Stimulated activated CD8-positive, alpha-beta memory T cell treated with anti-CD3 and anti-CD28 coated beads, Interleukin-7, amount 100 ng/mL, for 4 hours (primary cell): ENCODE measurements around the gene PRXL2A.

Source experiments
- DNase-seq, 2 donors: peaks; one replicate each; pipeline ENCODE4 v3.0.0-alpha.2; 2020; ENCODE audit warnings: low read depth in 2 of 2

The PRXL2A gene

DNA sequence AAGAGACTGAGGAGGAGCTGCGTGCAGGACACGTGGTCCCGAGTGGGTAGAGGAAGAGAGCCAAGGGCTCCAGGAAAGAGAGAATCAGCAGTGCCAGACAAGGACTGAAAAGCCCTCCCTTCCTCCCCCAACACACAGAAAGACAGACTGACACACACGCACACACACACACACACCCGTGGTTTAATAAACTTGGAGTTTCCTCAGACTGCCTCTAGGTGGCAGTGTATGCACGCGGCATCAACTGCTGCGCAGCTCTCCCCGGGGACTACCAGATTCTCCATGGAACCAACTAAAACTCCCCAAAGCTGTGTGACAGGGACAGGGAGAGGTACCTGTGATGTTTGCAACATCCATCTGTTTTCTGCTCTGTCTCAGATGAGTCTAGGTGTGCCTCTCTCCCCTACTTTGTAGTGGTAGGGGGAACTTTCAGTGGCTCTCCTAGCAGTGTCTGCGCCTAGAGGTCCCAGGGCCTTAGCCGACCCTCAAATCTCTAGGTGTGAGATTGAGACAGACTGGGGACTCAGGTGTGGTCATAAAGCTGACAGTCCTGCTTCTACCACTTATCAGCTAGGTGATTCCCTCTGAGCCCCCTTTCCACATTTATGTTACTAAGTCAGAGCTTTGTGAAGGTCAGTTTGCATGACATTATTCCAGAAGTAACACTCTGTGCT, 36.4 kb downstream of the PRXL2A start:
- DNase-seq: peak; percentile 25 to 65

- no peak for DNase-seq
Observed at GRCh38 chr10:80447436-80448190, 39.3 kb downstream of the PRXL2A start.

GRCh38 chr10:80448209-80448942, 40.0 kb downstream of the PRXL2A start:
- DNase-seq: no peak

DNA sequence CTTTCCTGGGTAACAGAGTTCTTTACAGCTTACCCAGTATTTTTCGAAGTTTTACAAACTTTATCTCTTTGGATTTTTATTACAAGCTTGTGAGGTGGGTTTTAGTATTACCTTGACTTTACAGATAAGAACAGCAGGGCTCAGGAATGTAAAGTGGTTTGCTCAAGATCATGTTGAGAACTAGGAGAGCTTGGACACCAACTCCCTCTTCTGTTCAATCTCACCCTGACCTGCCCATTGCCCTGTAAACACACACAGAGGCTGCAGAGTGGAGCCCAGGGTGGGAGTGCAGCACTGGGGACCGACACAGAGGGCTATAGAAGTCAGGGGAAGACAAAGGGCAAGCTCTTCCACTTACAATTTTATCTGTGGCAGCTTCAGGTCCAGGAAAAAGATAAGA, 41.2 kb downstream of the PRXL2A start:
- DNase-seq: no peak

- no peak for DNase-seq
Observed at GRCh38 chr10:80451132-80451531, 42.8 kb downstream of the PRXL2A start.

DNA sequence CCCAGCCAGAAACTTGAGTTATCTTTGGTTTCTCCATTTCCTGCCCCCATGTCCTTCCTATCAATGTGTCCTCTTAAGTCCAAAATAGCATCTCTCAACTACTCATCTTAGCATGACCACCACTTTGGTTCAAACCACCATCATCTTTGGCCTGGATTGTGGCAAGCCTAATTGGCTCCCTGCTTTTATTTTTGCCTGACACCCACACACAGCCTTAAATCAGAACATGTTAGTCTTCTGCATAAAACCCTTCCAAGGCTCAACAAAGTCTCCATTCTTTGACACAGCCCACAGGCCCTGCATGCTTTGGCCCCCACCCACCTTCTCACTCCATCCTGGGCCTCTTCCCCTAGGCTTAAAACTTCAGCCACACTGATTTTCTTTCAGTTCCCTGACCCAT, 43.7 kb downstream of the PRXL2A start:
- no peak for DNase-seq

GRCh38 chr10:80452640-80453039, 44.3 kb downstream of the PRXL2A start:
- DNase-seq: no peak

DNA sequence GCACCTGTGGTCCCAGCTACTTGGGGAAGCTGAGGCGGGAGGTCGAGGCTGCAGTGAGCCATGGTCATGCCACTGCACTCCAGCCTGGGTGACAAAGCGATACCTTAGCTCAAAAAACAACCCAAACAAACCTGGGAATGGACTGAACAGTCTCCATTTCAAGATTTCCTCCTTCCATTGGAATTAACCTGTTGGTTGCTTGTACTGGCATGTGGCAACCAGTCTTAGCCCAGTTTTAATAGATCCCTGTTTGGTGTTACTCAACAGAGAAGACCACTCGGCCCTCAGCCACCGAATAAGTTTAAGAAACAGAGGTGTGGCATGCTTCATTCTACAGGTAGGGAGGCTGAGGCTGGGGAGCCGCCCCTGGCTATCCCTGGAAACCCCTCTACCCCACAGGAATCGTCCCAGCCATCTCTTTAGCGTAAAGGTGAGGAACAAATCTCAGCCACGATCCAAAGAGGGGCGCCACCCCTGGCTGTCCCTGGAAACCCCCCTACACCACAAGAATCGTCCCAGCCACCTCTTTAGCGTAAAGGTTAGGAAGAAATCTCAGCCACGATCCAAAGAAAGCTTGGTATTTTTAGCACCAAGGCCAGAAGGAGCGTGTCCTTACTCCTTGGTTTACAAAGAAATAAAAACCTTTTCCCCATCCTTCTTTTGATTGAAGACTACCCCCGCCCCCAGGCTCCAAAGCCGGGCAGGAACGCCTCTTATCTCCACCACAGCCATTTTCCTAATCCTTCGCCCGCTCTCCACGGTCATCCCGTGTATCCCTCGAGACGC, 44.9 kb downstream of the PRXL2A start:
- no peak for DNase-seq

- peak in 1 of 2 donors; percentile 71 for DNase-seq
Observed at GRCh38 chr10:80453842-80454512, 45.6 kb downstream of the PRXL2A start, which contains the start of gene TSPAN14. TSS of gene TSPAN14 (plus strand) at chr10:80454310. CDS start at chr10:80489234, 34,924 bp downstream.

GRCh38 chr10:80454513-80455460, 46.4 kb downstream of the PRXL2A start:
- DNase-seq: peak in 1 of 2 donors; percentile 25

GRCh38 chr10:80455461-80456349, 47.4 kb downstream of the PRXL2A start:
- no peak for DNase-seq

- DNase-seq: no peak
Observed at GRCh38 chr10:80457554-80458262, 49.4 kb downstream of the PRXL2A start.

- no peak for DNase-seq
Observed at GRCh38 chr10:80458263-80458625, 49.9 kb downstream of the PRXL2A start.

DNA sequence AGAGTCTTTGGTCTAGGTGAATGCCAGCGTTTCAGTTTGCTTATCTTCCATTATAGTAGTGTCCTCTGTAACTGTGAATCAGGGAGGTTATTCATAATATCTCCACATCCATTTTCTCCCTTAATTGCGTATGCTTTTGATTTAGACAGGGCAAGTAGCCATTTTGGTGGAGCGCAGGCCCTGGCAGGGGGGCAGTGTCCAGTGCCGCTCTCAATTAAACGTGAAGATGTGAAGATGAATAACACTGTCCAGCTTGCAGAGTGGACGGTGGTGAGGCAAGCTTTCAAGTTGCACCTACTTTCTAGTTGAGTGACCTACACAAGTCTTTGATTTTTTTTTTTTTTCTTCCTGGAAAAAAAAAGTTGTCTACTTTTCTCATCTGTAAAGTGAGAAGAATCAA, 50.3 kb downstream of the PRXL2A start:
- DNase-seq: no peak

GRCh38 chr10:80459047-80459865, 50.9 kb downstream of the PRXL2A start:
- DNase-seq: peak in 1 of 2 donors; percentile 64

DNA sequence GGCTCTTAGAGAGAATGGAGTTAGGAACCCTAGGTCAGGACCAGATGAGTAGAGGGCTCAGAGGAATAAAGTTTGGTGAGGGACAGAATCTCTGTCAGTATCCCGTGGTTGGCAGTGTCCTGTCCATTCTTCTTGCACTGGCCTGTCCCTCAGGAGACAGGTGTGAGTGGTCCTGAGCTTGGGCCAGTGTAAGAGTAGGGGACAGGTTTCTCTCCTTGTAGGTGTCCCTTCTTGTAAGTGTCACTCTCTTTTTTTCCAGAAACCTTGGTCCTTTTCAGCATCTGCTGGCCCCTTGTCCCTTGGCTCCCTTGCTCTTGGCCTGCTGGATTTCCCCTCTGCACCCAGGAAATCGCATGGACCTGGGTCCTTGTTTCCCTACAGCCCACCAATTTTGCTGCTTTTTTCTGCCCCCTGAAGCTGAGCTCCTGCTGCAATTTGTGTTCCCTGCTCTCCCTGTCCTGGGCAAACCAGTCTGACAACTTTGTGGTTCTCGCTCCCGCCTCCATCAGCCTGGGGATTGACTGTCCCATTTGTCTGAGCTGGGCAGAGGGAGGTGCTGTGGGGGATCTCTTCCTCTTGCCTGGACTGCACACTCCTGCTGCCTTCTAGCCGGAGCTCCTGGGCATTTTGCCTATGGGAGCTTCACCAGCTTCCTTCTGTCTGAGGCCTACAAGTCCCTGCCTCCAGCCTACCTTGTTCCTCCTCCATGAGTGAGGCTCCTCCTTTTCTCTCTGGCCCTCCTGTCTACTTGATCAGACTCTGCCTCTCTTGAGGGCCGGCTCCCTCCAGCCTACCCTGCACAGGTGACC, 52.3 kb downstream of the PRXL2A start:
- DNase-seq: no peak
